ENCODE measurements around the gene GRHL3.
A peak's percentile ranks its signal among the peaks of the same experiment; 100 is the strongest.
"Not testable (repeated sequence)": the region's sequence is repeated elsewhere in the genome, so short reads cannot be mapped to it uniquely, and the experiment has no call there.

GRHL3 gene

DNA sequence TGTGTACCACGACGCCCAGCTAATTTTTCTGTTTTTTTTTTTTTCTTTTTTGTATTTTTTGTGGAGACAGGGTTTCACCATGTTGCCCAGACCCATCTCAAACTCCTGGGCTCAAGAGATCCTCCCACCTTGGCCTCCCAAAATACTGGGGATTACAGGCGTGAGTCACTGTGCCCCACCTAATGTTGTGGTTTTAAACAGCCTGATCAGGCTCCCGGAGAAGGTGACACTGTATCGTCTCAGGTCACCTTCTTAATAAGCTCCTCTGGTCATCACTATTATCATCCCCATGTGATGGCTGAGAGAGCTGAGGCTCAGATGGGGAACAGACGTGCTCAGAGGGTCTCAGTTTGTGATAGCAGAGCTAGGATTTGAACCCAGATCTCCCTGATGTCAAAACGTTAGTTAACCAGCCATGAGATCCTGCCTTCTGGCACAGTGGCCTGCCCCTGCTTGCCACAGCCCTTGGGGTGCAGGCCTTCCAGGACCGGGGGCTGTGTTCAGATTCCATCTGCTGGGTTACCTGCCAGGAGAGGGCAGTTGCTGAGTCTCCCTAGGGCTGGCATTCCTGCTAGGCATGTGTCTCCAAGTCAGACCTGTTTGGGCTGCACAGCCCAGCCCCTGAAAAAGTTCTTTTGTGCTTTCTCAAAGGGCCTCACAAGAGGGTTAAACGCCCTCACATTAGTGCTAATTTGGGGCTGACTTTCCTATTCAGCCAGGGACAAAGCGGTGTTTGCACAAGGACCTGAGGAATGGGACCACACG is 32.7 kb upstream of the GRHL3 start:
- TF ChIP-seq, protein P1, sequence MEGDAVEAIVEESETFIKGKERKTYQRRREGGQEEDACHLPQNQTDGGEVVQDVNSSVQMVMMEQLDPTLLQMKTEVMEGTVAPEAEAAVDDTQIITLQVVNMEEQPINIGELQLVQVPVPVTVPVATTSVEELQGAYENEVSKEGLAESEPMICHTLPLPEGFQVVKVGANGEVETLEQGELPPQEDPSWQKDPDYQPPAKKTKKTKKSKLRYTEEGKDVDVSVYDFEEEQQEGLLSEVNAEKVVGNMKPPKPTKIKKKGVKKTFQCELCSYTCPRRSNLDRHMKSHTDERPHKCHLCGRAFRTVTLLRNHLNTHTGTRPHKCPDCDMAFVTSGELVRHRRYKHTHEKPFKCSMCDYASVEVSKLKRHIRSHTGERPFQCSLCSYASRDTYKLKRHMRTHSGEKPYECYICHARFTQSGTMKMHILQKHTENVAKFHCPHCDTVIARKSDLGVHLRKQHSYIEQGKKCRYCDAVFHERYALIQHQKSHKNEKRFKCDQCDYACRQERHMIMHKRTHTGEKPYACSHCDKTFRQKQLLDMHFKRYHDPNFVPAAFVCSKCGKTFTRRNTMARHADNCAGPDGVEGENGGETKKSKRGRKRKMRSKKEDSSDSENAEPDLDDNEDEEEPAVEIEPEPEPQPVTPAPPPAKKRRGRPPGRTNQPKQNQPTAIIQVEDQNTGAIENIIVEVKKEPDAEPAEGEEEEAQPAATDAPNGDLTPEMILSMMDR (conservative IDR thresholded peaks at IDR 0.05; ENCODE audit: low read depth, low read length) = no peak
- H3K4me3 ChIP-seq (ENCODE audit: low read depth, low read length) = no peak overlapping the region
- DNase-seq (ENCODE audit: low read depth) = no peak

DNA sequence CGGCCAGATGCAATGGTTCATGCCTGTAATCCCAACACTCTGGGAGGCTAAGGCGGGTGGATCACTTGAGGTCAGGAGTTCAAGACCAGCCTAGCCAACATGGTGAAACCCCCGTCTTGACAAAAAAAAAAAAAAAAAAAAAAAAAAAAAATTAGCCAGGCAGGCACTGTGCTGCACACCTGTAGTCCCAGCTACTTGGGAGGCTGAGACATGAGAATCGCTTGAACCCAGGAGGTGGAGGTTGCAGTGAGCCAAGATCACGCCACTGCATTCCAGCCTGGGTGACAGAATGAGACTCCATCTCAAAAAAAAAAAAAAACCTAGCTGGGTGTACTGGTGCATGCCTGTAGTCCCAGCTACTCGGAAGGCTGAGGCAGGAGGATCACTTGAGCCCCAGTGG is 31.4 kb upstream of the GRHL3 start:
- H3K4me3 ChIP-seq (ENCODE audit: low read depth, low read length); DNase-seq (ENCODE audit: low read depth): not testable (repeated sequence)

DNA sequence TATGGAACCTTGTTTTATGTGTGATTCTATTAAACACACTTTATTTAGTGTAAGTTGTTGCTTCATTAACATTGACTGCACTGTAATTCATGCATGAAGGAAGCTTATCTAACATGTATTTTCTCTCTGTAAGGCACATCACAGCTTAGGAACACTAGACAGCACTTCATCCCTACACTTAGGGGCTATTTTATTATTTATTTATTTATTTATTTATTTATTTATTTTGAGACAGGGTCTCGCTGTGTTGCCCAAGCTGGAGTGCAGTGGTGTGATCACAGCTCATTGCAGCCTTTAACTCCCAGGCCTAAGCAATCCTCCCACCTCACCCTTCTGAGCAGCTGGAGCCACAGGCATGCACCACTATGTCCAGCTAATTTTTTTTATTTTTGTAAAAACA is 30.7 kb upstream of the GRHL3 start:
- TF ChIP-seq, protein P1 (conservative IDR thresholded peaks at IDR 0.05; ENCODE audit: low read depth, low read length) = no peak
- peak; percentile 48 for DNase-seq (ENCODE audit: low read depth)
- H3K4me3 ChIP-seq (ENCODE audit: low read depth, low read length) = no peak overlapping the region

DNA sequence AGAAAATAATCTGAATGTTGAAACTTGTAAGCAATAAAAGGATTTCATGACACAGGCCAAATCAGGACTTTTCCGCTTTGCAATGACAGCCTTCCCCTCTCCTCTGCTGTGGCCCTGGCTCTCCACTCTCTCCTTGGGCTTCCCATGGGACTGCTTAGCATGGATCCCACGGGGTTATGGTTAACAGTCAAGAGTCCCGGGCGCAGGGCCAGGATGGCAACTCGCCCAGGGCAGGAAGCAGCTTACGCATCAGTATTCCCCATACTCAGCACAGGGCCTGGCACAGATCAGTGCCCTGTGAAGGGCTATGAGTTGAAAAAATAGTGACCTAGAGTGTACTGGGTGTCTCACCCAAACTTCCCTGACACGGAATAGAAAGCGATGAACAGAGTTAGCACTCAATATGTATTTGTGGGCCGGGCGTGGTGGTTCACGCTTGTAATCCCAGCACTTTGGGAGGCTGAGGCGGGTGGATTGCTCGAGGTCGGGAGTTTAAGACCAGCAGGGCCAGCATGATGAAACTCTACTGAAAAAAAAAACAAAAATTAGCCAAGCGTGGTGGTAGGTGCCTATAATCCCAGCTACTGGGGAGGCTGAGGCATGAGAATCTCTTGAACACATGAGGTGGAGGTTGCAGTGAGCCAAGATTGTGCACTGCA is 29.1 kb upstream of the GRHL3 start:
- TF ChIP-seq, protein P1 (conservative IDR thresholded peaks at IDR 0.05; ENCODE audit: low read depth, low read length) = no peak
- H3K4me3 ChIP-seq (ENCODE audit: low read depth, low read length) = no peak overlapping the region
- DNase-seq (ENCODE audit: low read depth) = peak; percentile 73

DNA sequence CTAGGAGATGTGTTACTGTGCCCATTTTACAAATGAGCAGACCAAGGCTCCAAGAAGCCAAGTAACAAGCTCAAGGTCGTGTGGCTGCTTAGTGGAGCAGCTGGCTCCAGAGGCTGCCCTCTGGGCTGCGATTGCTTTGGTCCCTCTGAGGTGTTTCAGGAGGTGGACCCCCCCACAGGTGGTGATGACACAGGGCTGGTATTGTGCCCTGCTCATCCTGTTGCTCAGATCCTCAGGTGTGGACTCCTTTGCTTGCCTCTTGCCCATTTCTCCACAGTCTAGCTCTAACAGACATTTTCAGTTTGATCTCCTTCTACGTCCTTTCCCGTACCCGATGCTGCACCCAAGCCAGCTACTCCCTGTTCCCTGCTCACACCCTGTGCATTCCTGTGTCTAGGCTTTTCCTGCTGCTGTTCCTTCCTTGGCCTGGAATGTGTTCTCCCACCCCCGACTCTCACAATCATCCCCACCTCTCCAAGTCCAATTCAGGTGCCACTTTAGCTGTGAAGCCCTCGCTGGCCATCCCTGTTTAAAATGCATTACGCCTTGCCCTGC is 28.1 kb upstream of the GRHL3 start:
- DNase-seq (ENCODE audit: low read depth) = no peak
- TF ChIP-seq, protein P1 (conservative IDR thresholded peaks at IDR 0.05; ENCODE audit: low read depth, low read length) = no peak
- no peak overlapping the region for H3K4me3 ChIP-seq (ENCODE audit: low read depth, low read length)

DNA sequence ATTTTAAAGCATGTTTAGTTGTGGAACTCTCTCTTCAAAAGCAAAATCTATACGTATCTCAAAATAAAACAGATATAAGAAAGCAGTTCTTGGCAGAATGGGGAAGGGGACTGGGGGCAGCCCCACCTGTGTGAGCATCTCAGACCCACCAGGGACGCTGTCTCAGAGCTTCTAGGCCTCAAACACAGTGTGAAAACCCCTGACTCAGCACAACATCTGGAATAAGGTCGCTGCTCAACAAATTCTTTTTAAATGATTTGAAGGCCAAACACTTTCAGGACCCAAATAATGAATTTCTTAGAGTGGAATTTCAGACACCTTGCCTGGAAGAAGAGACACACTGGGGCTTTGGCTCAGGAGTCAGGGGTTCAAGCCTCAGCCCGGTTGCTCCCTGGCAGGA is 27.1 kb upstream of the GRHL3 start:
- TF ChIP-seq, protein P1 (conservative IDR thresholded peaks at IDR 0.05; ENCODE audit: low read depth, low read length) = no peak
- no peak overlapping the region for H3K4me3 ChIP-seq (ENCODE audit: low read depth, low read length)
- DNase-seq (ENCODE audit: low read depth) = no peak

DNA sequence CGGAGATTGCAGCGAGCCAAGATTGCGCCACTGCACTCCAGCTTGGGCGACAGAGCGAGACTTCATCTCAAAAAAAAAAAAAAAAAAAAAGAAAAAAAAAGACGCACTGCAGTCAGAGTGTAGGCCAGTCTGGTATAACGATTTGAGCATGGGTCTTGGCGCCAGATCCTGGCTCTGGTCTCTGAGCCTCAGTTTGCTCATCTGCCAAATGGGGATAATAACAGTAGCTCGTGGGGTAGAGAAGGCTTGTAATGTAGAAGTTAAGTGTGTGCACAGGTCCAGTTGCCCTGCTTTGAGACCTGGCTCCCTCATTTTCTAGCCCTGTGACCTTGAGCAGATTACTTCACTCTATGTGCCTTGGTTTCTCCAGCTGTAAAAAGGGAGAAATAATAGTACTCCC is 26.3 kb upstream of the GRHL3 start:
- H3K4me3 ChIP-seq (ENCODE audit: low read depth, low read length) = no peak overlapping the region
- TF ChIP-seq, protein P1 (conservative IDR thresholded peaks at IDR 0.05; ENCODE audit: low read depth, low read length) = no peak
- DNase-seq (ENCODE audit: low read depth) = no peak
